Heart left ventricle (tissue), 16 donors: Measurements from ENCODE around the gene PEX10. TPM values are rescaled to one million over a fixed set of nuclear protein-coding genes. Genes with fewer than 3 reads are reported as not detected.
A peak's percentile ranks its signal among the peaks of the same experiment; 100 is the strongest.

Source experiments
- ATAC-seq, 4 donors: fragments of 200-7000 bp; cut with Tn5 transposase; one replicate each; pipeline ENCODE4 v1.9.1; 2020 to 2022; ENCODE audit warnings: moderate library complexity in 4 of 4, mild to moderate bottlenecking in 3 of 4, moderate number of reproducible peaks in 1 of 4
- DNase-seq, 5 donors: peaks; one replicate each; pipeline ENCODE4 v3.0.0-alpha.2; 2020
- H3K27ac ChIP-seq, 12 donors: fragments of 200-600 bp; sonication (generic) in 4 of 12; one replicate each; pipeline versions ENCODE4 v1.5.0 to v1.8.0; 2016 to 2022; ENCODE audit warnings: mild to moderate bottlenecking in 2 of 12
- H3K27me3 ChIP-seq, 9 donors: fragments of 200-600 bp; sonication (generic) in 2 of 9; one replicate each; pipeline versions ENCODE4 v1.5.1 to v1.8.0; 2016 to 2022; ENCODE audit warnings: mild to moderate bottlenecking in 3 of 9
- H3K36me3 ChIP-seq, 9 donors: fragments of 200-600 bp; sonication (generic) in 2 of 9; one replicate each; pipeline versions ENCODE4 v1.5.0 to v1.8.0; 2018 to 2022; ENCODE audit warnings: mild to moderate bottlenecking in 2 of 9
- H3K4me1 ChIP-seq, 12 donors: fragments of 200-600 bp; sonication (generic) in 4 of 12; one replicate each; pipeline versions ENCODE4 v1.5.0 to v1.8.0; 2016 to 2022; ENCODE audit warnings: mild to moderate bottlenecking in 3 of 12
- H3K4me3 ChIP-seq, 12 donors: fragments of 200-600 bp; sonication (generic) in 4 of 12; one replicate each; pipeline versions ENCODE4 v1.5.0 to v1.8.0; 2017 to 2022; ENCODE audit warnings: mild to moderate bottlenecking in 9 of 12, moderate library complexity in 4 of 12
- H3K9me3 ChIP-seq, 12 donors: fragments of 200-600 bp; sonication (generic) in 4 of 12; one replicate each; pipeline versions ENCODE4 v1.5.0 to v1.8.0; 2016 to 2022; ENCODE audit warnings: mild to moderate bottlenecking in 1 of 12
- POLR2A ChIP-seq, 2 donors: fragments of 450-650 bp; IDR thresholded peaks; one replicate each; pipeline ENCODE4 v1.6.1; 2017; ENCODE audit warnings: antibody characterized with exemption in 2 of 2, mild to moderate bottlenecking in 2 of 2, moderate library complexity in 2 of 2
- WGBS, 4 donors: extraction: QIAGEN DNeasy Blood & Tissue Kit in 2 of 4; methylation state at CpG; one replicate each; pipeline versions ENCODE4 v1.1.5 to v1.1.7; 2013 to 2018; 5-methylcytosine and 5-hydroxymethylcytosine counted together
- intact Hi-C, 10 donors: fragments of 100-400 bp; cut with DNase I; formaldehyde crosslinking; loops; one replicate each; pipeline versions ENCODE4 v1.11.1 to v1.14.2; 2022
- polyA plus RNA-seq, 2 donors: library from polyadenylated mRNA; stranded (reverse); fragments of 200-250 nt; gene quantifications; one replicate each; pipeline ENCODE4 v1.2.3, GENCODE V29; 2013
- total RNA-seq, 9 donors: library from RNA; depleted of rRNA in 2 of 9; stranded (reverse); fragments of >200 nt in 2 of 9; fragmentation: NEBNext Ultra II Directional in 3 of 9; extraction: Animal tissue kit (Norgen Biotek cat#: 25700) in 3 of 9; gene quantifications; one replicate each; pipeline versions ENCODE4 v1.1.0 to v1.2.4, GENCODE V29; 2016 to 2023
- TF ChIP-seq, protein P1 (sequence below), 12 donors: fragments of 200-600 bp; sonication (generic) in 4 of 12; IDR thresholded peaks; one replicate each; pipeline versions ENCODE4 v1.5.0 to v1.8.0; 2018 to 2022; ENCODE audit warnings: antibody characterized with exemption in 12 of 12, mild to moderate bottlenecking in 5 of 12
- donor health status: ischemic (EF 13 %, LVEDD 7.1; RV severe dilation, severe dysfunction).
- donor health status: healthy with polysubstance abuse.
- donor health status: DM: no; HTN: yes; CAD: no.
- donor health status: DM: no; HTN: no; CAD: no.
- donor health status: ischemic (EF 25% LVEDD 6.9; RV normal size, moderate dysfunction).
- donor health status: ischemic (EF 25% LVEDD 5.7; RV mildly dilated, moderate dysfunction).
- donor health status: healthy.
- donor health status: DM: yes; HTN: yes; CAD: no.
- donor health status: ischemic (EF 35%, LVEDD 5.7; RV mildly dilated, moderate dysfunction).
- donor health status: nonischemic (EF 11% LVEDD 7.7; RV severe dilation, severe dysfunction).
- donor health status: DM: yes; HTN: yes; CAD: no.
- donor health status: PGD.
- donor health status: ischemic (EF 29% LVEDD 5.4; RV normal size, mild dysfunction).
- donor health status: nonischemic (EF 23%, LVEDD 6.1; RV moderate dilation, normal function).

Gene PEX10
- total and polyA plus RNA-seq, 11 donors = 14.7 to 26.5 (median 18.6) TPM

DNA sequence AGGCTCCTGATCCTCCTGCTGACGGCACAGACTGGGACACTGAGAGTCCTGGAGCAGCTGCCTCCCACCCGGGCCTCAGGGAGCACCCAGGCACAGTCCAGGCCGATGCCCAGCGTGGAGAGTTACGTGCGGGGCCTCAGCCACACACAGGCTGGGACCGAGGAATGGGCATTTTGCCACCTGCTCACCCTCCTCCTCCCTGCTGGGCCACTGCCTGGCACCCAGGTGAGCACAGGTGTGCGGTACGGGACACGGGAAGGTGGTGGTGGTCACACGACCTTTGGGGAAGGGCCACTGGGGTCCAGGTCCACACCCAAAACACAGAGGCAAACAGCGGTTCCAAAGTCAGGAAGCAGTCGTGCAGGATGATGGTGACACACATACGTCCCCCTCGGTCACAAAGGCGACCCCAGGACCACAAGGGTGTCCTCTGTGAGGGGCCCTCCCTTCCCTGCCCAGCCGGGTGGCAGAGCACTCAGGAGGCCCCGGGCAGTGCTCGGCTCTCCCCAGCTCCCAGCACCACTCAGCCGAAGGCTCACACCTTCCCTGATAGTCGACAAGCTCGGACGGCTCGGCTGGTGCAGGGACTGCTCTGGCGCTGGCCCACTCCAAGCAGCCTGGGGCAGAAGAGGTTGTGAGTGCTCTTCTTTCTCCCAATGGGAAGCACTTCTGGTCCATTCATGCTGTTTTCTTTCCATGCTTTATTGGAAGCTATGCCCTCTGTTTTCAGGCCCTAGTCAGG lies 35.3 kb downstream of the PEX10 start:
- no peak for ATAC-seq

DNA sequence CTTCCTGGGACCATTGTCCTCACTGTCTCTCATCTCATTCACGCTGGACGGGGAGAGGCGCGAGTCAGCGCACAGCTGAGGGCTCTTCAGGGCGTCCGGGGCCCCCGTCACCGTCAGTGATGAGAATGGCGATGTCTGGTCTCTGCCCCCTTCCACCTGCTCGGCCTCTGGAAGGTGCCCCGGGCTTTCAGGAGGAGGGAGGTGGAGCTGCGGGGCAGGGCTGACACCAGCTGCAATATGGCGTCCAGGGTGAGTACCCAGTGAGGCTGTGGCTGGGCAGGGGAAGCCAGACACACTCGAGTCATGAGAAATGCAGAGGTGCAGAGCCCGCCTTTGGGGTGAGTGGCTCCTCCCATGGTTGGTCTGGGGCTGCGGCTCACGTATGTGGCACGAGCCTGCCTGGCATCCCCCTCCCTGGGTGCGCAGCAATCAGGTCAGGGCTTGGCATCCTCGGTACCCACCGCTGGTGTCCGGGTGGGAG lies 36.1 kb downstream of the PEX10 start:
- TF ChIP-seq POLR2A (IDR thresholded peaks at IDR 0.05) = no peak
- TF ChIP-seq, protein P1, sequence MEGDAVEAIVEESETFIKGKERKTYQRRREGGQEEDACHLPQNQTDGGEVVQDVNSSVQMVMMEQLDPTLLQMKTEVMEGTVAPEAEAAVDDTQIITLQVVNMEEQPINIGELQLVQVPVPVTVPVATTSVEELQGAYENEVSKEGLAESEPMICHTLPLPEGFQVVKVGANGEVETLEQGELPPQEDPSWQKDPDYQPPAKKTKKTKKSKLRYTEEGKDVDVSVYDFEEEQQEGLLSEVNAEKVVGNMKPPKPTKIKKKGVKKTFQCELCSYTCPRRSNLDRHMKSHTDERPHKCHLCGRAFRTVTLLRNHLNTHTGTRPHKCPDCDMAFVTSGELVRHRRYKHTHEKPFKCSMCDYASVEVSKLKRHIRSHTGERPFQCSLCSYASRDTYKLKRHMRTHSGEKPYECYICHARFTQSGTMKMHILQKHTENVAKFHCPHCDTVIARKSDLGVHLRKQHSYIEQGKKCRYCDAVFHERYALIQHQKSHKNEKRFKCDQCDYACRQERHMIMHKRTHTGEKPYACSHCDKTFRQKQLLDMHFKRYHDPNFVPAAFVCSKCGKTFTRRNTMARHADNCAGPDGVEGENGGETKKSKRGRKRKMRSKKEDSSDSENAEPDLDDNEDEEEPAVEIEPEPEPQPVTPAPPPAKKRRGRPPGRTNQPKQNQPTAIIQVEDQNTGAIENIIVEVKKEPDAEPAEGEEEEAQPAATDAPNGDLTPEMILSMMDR (IDR thresholded peaks at IDR 0.05) = no peak
- no peaks in the 10 kb centered on the region for H3K9me3 ChIP-seq
- H3K27ac ChIP-seq = no peak overlapping the region
- WGBS, 4 donors = 90 to 98% (median 92%) methylated on average over 15 to 23 of the region's 23 CpGs
- H3K4me1 ChIP-seq = peaks cover 0 to 6% (median 3%) of the 10 kb centered on the region in 12 donors
- H3K27me3 ChIP-seq = no peaks in the 10 kb centered on the region
- peaks cover 0 to 3% (median 0%) of the 10 kb centered on the region in 9 donors for H3K36me3 ChIP-seq
- ATAC-seq = no peak
- DNase-seq = peak in 3 of 5 donors; percentile 15 to 34 (median 21)
- H3K4me3 ChIP-seq = no peak overlapping the region
- intact Hi-C loops = loop anchor here in 2 of 10 donors (5.0 kb wide), 2 partner anchors 44 to 54 kb away; no protein-coding TSS in a partner anchor

More for the DNA sequence above, 35.3 kb downstream of the PEX10 start:
- Histone ChIP-seq H3K27ac (no peak overlapping the region), H3K4me1 (peaks cover 0 to 14% (median 8%) of the 10 kb centered on the region in 12 donors), H3K27me3 (no peaks in the 10 kb centered on the region), H3K4me3 (no peak overlapping the region), H3K9me3 (no peaks in the 10 kb centered on the region), H3K36me3 (peaks cover 0 to 3% (median 0%) of the 10 kb centered on the region in 9 donors)
- 79 to 91% (median 86%) methylated on average over 22 to 25 of the region's 25 CpGs for WGBS, 4 donors
- peak in 3 of 5 donors; percentile 19 to 61 (median 23) for DNase-seq
- TF ChIP-seq POLR2A (IDR thresholded peaks at IDR 0.05) = no peak
- TF ChIP-seq, protein P1 (IDR thresholded peaks at IDR 0.05) = no peak
- intact Hi-C loops = loop anchor here in 2 of 10 donors (5.0 kb wide), 2 partner anchors 45 to 55 kb away; no protein-coding TSS in a partner anchor

DNA sequence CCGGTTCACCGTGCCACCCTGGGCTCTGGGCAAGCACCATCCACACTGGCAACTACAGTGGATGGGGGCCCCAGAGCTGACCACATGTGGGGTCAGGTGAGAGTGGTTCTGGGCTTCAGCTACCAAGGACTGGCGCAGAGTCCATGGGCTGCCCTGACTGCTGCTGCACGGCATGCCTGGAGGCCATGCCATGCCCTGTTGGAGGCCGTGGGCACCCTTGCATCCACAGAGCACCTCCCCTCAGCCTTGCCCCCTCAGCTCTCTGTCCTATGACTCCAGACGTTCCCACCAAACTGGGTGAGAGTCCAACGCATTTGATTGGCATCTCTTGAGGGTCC lies 36.5 kb downstream of the PEX10 start:
- Histone ChIP-seq H3K36me3 (peaks cover 0 to 3% (median 0%) of the 10 kb centered on the region in 9 donors), H3K9me3 (no peaks in the 10 kb centered on the region), H3K4me1 (peaks cover 0 to 2% (median 0%) of the 10 kb centered on the region in 12 donors), H3K27me3 (no peaks in the 10 kb centered on the region), H3K27ac (no peak overlapping the region), H3K4me3 (no peak overlapping the region)
- ATAC-seq (no peak), DNase-seq (peak in 1 of 5 donors; percentile 29)
- TF ChIP-seq POLR2A (IDR thresholded peaks at IDR 0.05) = no peak
- TF ChIP-seq, protein P1 (IDR thresholded peaks at IDR 0.05) = no peak
- WGBS, 4 donors = 85 to 90% (median 89%) methylated on average over 2 to 7 of the region's 7 CpGs
- intact Hi-C loops = loop anchor here in 2 of 10 donors (5.0 kb wide), 2 partner anchors 44 to 54 kb away; no protein-coding TSS in a partner anchor

DNA sequence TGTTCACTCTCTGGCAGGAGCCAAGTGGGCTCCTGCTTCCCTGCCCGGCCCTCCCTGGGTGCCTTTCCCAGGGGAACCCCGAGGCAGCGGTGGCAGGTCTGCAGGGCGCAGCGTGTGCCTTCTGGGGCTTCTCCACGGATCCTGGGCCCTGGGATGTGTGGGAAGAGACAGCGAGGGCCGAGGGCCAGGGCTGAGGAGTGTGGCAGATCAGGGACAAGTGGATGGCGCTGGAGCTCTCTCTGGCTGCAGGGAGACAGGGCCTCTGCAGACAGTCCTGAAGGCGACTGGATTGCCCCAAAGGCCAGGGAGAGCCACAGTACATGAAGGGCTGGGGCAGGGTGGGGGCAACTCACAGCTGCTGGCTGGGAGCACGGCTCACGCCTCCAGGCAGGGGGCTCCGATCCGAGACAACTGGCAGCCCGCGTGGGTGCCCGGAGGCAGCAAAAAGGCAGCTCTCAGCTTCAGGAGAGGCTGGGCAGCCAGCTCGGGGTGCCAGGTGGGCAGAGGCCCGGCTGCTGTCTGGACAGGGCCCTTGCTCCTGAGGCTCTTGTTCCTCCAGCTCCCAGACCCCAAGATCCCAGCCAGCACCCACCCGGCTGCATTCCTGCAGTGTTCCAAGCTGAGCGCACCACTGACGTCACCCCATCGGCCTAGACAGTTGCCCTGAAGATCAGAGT lies 37.0 kb downstream of the PEX10 start:
- DNase-seq = peak in 3 of 5 donors; percentile 19 to 45 (median 22)

More for the DNA sequence above, 37.0 kb downstream of the PEX10 start:
- H3K9me3 ChIP-seq = no peaks in the 10 kb centered on the region
- no peaks in the 10 kb centered on the region for H3K27me3 ChIP-seq
- H3K4me1 ChIP-seq = no peaks in the 10 kb centered on the region
- WGBS, 4 donors = 86 to 91% (median 88%) methylated on average over 16 to 23 of the region's 23 CpGs
- no peak for ATAC-seq
- no peak overlapping the region for H3K27ac ChIP-seq
- intact Hi-C loops = loop anchor here in 2 of 10 donors (5.0 kb wide), 2 partner anchors 43 to 53 kb away; no protein-coding TSS in a partner anchor
- no peak overlapping the region for H3K4me3 ChIP-seq
- H3K36me3 ChIP-seq = peaks cover 0 to 5% (median 0%) of the 10 kb centered on the region in 9 donors
- TF ChIP-seq, protein P1 (IDR thresholded peaks at IDR 0.05) = no peak
- no peak for TF ChIP-seq POLR2A (IDR thresholded peaks at IDR 0.05)
